Measurements from ENCODE around the gene BARX2.

DNA sequence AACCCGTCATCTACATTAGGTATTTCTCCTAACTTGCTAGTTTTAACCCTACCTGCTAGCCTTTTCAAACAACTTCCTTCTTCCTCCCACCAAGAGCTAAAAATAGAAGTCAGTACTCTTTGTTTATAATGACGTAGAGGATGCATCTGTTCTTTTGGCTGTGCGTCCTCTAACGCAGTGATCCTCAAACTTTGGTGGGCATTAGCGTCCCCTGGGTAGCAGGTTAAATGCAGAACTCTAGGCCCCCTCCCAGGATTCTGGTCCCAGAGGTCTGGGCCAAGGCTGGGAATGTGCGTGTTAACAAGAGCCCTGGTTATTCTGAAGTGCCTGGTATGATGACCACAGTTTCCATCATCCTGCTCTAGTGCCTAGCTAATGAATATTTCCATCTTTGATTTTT, 67.6 kb downstream of the BARX2 start:
- no peak for TF ChIP-seq POLR2AphosphoS5 (IDR thresholded peaks at IDR 0.05; ENCODE audit: insufficient read depth, low read depth, low read length)
- TF ChIP-seq, protein P1, sequence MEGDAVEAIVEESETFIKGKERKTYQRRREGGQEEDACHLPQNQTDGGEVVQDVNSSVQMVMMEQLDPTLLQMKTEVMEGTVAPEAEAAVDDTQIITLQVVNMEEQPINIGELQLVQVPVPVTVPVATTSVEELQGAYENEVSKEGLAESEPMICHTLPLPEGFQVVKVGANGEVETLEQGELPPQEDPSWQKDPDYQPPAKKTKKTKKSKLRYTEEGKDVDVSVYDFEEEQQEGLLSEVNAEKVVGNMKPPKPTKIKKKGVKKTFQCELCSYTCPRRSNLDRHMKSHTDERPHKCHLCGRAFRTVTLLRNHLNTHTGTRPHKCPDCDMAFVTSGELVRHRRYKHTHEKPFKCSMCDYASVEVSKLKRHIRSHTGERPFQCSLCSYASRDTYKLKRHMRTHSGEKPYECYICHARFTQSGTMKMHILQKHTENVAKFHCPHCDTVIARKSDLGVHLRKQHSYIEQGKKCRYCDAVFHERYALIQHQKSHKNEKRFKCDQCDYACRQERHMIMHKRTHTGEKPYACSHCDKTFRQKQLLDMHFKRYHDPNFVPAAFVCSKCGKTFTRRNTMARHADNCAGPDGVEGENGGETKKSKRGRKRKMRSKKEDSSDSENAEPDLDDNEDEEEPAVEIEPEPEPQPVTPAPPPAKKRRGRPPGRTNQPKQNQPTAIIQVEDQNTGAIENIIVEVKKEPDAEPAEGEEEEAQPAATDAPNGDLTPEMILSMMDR (IDR thresholded peaks at IDR 0.05; ENCODE audit: extremely low read depth in 1 of 2, insufficient read depth in 1 of 2, low read depth in 1 of 2, low read length in 2 of 2) = no peak
- no peak for TF ChIP-seq GATA2 (IDR thresholded peaks at IDR 0.05; ENCODE audit: insufficient read depth, insufficient read length, low read depth, low read length)
- TF ChIP-seq POLR2A (IDR thresholded peaks at IDR 0.05; ENCODE audit: low read depth, low read length) = no peak
- no peak for TF ChIP-seq EZH2 (IDR thresholded peaks at IDR 0.05; ENCODE audit: borderline replicate concordance, low read depth, low read length, severe bottlenecking)
- TF ChIP-seq MYC (IDR thresholded peaks at IDR 0.05; ENCODE audit: low read depth, low read length) = no peak
- TF ChIP-seq, protein P2, sequence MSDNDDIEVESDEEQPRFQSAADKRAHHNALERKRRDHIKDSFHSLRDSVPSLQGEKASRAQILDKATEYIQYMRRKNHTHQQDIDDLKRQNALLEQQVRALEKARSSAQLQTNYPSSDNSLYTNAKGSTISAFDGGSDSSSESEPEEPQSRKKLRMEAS (IDR thresholded peaks at IDR 0.05; ENCODE audit: insufficient read depth, insufficient read length) = no peak
- no peak for TF ChIP-seq FOS (IDR thresholded peaks at IDR 0.05; ENCODE audit: borderline replicate concordance, insufficient read depth, low read length)
- no peak for TF ChIP-seq JUN (IDR thresholded peaks at IDR 0.05; ENCODE audit: borderline replicate concordance, insufficient read depth, insufficient read length, low read depth)

Measured in endothelial cell of umbilical vein (primary cell).